ENCODE measurements around the gene PARP4.

GRCh38 chr13:24463078-24463477 lies 49.5 kb downstream of the PARP4 start:
- TF ChIP-seq CTCF (conservative IDR thresholded peaks at IDR 0.05; ENCODE audit: low read length) (no peak), EZH2phosphoT487 (IDR thresholded peaks at IDR 0.05; ENCODE audit: borderline replicate concordance, low read depth, low read length) (no peak)

Data from OCI-LY7 (cell line).